ENCODE data around the gene ASS1. TPM values are rescaled to one million over a fixed set of nuclear protein-coding genes. Genes with fewer than 3 reads are reported as not detected.

The ASS1 gene
- total RNA-seq, 1 experiment from 2014 or later = 255 TPM

DNA sequence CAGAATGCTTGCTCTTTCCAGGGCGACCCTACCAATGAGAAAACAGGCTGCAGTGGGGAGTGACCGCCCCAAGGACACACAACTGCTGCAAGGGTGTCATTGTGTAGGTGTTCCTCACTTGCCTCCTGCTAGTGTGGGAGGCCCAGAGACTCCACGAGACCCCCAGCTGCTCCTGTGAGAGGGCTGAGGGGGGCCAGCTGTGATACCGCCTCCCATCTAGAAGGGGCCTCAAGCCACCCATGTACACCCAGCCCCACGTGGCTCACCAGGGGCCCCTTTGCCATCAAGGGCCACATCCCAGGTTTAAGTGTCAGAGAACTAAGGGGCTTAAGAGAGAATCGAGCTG is 1.3 kb upstream of the ASS1 start:
- ChIA-PET CTCF (no interaction called here), POLR2A (ENCODE audit: unreplicated experiment) (no interaction called here)
- Histone ChIP-seq H3K79me2 (ENCODE audit: low read depth) (peaks cover 7% of the 10 kb centered on the region; the same call in 1 of the 2 replicates), H3K4me1 (replicated peaks; ENCODE audit: insufficient read depth) (peaks cover 28% of the 10 kb centered on the region), H3F3A (ENCODE audit: insufficient read depth, low read depth) (peaks cover 7% of the 10 kb centered on the region; the same call in 1 of the 2 replicates), H3K9me3 (ENCODE audit: insufficient read depth, low read depth) (no peaks in the 10 kb centered on the region), H3K27ac (no peak overlapping the region), H3K36me3 (ENCODE audit: low read depth) (no peaks in the 10 kb centered on the region), H3K27me3 (ENCODE audit: insufficient read depth, low read depth) (no peaks in the 10 kb centered on the region), H3K4me3 (no peak overlapping the region), H4K20me1 (ENCODE audit: insufficient read depth) (no peaks in the 10 kb centered on the region), H3K9me2 (ENCODE audit: insufficient read depth) (no peaks in the 10 kb centered on the region), H3K4me2 (no peak overlapping the region), H2AFZ (no peak overlapping the region)
- TF ChIP-seq, protein P1, sequence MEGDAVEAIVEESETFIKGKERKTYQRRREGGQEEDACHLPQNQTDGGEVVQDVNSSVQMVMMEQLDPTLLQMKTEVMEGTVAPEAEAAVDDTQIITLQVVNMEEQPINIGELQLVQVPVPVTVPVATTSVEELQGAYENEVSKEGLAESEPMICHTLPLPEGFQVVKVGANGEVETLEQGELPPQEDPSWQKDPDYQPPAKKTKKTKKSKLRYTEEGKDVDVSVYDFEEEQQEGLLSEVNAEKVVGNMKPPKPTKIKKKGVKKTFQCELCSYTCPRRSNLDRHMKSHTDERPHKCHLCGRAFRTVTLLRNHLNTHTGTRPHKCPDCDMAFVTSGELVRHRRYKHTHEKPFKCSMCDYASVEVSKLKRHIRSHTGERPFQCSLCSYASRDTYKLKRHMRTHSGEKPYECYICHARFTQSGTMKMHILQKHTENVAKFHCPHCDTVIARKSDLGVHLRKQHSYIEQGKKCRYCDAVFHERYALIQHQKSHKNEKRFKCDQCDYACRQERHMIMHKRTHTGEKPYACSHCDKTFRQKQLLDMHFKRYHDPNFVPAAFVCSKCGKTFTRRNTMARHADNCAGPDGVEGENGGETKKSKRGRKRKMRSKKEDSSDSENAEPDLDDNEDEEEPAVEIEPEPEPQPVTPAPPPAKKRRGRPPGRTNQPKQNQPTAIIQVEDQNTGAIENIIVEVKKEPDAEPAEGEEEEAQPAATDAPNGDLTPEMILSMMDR (conservative IDR thresholded peaks at IDR 0.05) = no peak
- no peak for TF ChIP-seq EZH2 (IDR thresholded peaks at IDR 0.05; ENCODE audit: low read depth)
- intact Hi-C loops (cut with micrococcal nuclease; ENCODE audit: unreplicated experiment) = no loop called here
- BruUV-seq (replicated peaks) = no TSS peak
- no peak for DNase-seq

DNA sequence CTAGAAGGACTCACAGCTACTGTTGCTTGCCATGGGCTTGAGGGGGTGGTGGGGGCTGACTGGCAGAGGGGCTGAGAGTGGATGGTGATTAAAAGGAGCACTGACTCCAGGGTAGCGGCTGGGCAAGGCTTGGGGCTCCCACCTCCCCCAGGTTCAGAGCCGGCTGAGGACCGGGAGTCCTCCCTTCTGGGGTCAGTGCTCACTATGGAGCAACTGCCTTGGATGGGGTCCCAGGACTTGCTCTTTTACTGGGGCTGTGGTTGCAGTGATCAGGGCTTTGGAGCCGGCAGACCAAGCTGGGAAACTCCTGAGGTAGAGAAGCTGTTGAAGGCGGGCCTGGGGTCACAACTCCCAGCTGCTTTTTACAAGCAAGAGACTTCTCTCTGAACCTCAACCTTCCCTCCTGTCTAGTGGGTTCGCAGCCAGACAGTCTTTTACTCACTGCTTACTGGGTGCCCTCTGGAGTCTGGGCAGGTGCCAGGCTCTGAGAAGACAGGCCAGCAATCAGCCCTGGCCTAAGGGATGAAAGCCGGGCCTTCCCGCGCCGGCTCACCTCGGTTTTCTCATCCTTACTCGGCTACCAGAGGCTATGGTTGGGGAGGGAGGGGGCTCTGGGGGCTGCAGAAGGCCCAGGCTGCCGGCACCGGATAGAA is 795 bp upstream of the ASS1 start:
- TF ChIP-seq EZH2 (IDR thresholded peaks at IDR 0.05; ENCODE audit: low read depth) = no peak
- TF ChIP-seq, protein P1 (conservative IDR thresholded peaks at IDR 0.05) = no peak
- intact Hi-C loops (cut with micrococcal nuclease; ENCODE audit: unreplicated experiment) = loop anchor here (1.0 kb wide), 1 partner anchor 92 kb away; no protein-coding TSS in a partner anchor

DNA sequence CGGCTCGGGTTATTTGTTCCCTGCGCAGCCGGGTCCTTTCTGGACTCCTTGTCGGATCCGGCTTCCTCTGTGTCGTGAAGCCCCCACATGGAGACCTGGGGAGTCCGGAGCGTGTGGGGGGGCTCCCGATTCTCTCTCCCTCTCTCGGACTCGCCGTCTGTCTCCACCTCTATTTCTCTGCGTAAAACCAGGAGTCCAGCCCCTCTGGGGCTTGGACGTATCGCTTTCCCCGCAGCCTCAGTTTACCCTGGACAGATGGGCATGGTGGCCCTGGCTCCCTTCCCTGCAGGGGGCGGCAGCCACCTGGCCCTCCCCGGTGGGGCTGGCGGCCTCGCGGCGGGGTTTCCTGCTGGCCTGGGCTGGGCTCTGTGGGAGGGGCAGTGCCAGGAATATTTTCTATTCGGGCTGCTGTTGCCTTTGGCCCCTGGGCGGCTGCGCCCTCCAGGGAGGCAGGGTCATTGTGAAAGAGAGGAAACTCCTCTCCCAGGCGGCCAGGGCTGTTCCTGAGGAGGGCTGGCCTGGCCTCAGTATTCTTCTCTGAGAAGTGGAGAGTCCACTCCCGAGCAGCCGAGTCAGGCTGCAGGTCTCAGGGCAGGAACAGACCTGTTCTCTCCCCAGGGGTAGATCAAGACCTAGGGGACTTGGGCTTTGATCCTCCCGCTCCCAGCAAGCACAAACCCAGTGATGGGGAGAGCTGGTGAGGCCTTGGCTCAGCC is 665 bp downstream of the ASS1 start:
- Histone ChIP-seq H2AFZ (peak overlapping the region; percentile 86), H3K4me3 (peak overlapping the region; percentile 87), H3K27me3 (ENCODE audit: insufficient read depth, low read depth) (no peaks in the 10 kb centered on the region), H4K20me1 (ENCODE audit: insufficient read depth) (no peaks in the 10 kb centered on the region), H3K79me2 (ENCODE audit: low read depth) (peaks cover 7% of the 10 kb centered on the region; the same call in 1 of the 2 replicates), H3K9me2 (ENCODE audit: insufficient read depth) (no peaks in the 10 kb centered on the region), H3K4me1 (replicated peaks; ENCODE audit: insufficient read depth) (peaks cover 32% of the 10 kb centered on the region), H3K27ac (no peak overlapping the region), H3K9me3 (ENCODE audit: insufficient read depth, low read depth) (no peaks in the 10 kb centered on the region), H3K4me2 (peak overlapping the region; percentile 99), H3F3A (ENCODE audit: insufficient read depth, low read depth) (peaks cover 7% of the 10 kb centered on the region; the same call in 1 of the 2 replicates), H3K36me3 (ENCODE audit: low read depth) (no peaks in the 10 kb centered on the region)
- DNase-seq = peak; percentile 61 to 82
- TSS peak; percentile 53 for BruUV-seq (replicated peaks)
- TF ChIP-seq, protein P1 (conservative IDR thresholded peaks at IDR 0.05) = no peak
- TF ChIP-seq EZH2 (IDR thresholded peaks at IDR 0.05; ENCODE audit: low read depth) = no peak
- POLR2A ChIA-PET (ENCODE audit: unreplicated experiment) = interaction anchor here (0.8 kb wide), 1 partner anchor 45 kb away, joined by 18 read pairs; no protein-coding TSS in a partner anchor
- intact Hi-C loops (cut with micrococcal nuclease; ENCODE audit: unreplicated experiment) = loop anchor here (1.0 to 5.0 kb wide), 3 partner anchors 81 to 318 kb away; no protein-coding TSS in a partner anchor
- CTCF ChIA-PET = interaction anchor here (0.6 to 0.7 kb wide), 3 partner anchors 248 to 594 kb away, joined by 3 read pairs; no protein-coding TSS in a partner anchor

More for the DNA sequence above, 795 bp upstream of the ASS1 start:
- Histone ChIP-seq H3K36me3 (ENCODE audit: low read depth) (no peaks in the 10 kb centered on the region), H3K27ac (no peak overlapping the region), H2AFZ (no peak overlapping the region), H3K4me3 (peak overlapping the region; percentile 87; the same call in 1 of the 2 replicates), H4K20me1 (ENCODE audit: insufficient read depth) (no peaks in the 10 kb centered on the region), H3F3A (ENCODE audit: insufficient read depth, low read depth) (peaks cover 7% of the 10 kb centered on the region; the same call in 1 of the 2 replicates), H3K9me3 (ENCODE audit: insufficient read depth, low read depth) (no peaks in the 10 kb centered on the region), H3K4me1 (replicated peaks; ENCODE audit: insufficient read depth) (peaks cover 32% of the 10 kb centered on the region), H3K79me2 (ENCODE audit: low read depth) (peaks cover 7% of the 10 kb centered on the region; the same call in 1 of the 2 replicates), H3K27me3 (ENCODE audit: insufficient read depth, low read depth) (no peaks in the 10 kb centered on the region), H3K4me2 (peak overlapping the region; percentile 99; the same call in 1 of the 2 replicates), H3K9me2 (ENCODE audit: insufficient read depth) (no peaks in the 10 kb centered on the region)
- CTCF ChIA-PET = no interaction called here
- no TSS peak for BruUV-seq (replicated peaks)
- DNase-seq = no peak
- POLR2A ChIA-PET (ENCODE audit: unreplicated experiment) = no interaction called here

Measured in PC-9 (cell line).